K562 (cell line): ENCODE results near the gene KIRREL1. TPM values are rescaled to one million over a fixed set of nuclear protein-coding genes. Genes with fewer than 3 reads are reported as not detected.

Source experiments
- ATAC-seq: fragments of 200-7000 bp; cut with Tn5 transposase; 3 replicates; pipeline ENCODE4 v1.9.1; 2020; ENCODE audit warnings: moderate library complexity
- BruUV-seq: library from RNA; stranded (reverse); fragments of 400-500 nt; replicated peaks from 2 replicates; lab custom pipeline; 2021; lab: Mats Ljungman, UMichigan
- CTCF ChIA-PET: fragments of 300-600 bp; formaldehyde crosslinking; extraction: SDS; loops from one replicate; lab custom pipeline; 2021; ENCODE audit warnings: low intra/inter-chr PET ratio; lab: Yijun Ruan, JAX
- POLR2A ChIA-PET: fragments of 300-600, 350-650 bp; sonication (Branson Sonifier 250); formaldehyde crosslinking; extraction: SDS; loops from one replicate; lab custom pipeline; 2021; ENCODE audit warnings: antibody characterized with exemption, inconsistent platforms; lab: Yijun Ruan, JAX
- DNase-seq, 4 experiments: peaks; one replicate each; pipeline versions ENCODE4 v3.0.0 to v3.0.0-alpha.2; 2011 to 2018; ENCODE audit warnings: low spot score in 3 of 4, mixed read lengths in 3 of 4; ENCODE audit errors: extremely low read depth in 1 of 4
- FAIRE-seq: peaks from 2 replicates; lab custom pipeline; 2011; peaks lifted over from hg19 to GRCh38; lab: Jason Lieb, UNC
- H2AFZ ChIP-seq: 2 replicates; pipeline ENCODE4 v1.6.0; 2011; ENCODE audit warnings: low read depth, low read length, control low read depth, inconsistent platforms
- H3K27ac ChIP-seq: fragments of 200-600 bp; 3 replicates; pipeline ENCODE4 v1.8.0; 2011; ENCODE audit warnings: low read depth, mild to moderate bottlenecking, control low read depth, inconsistent platforms, low read length, moderate library complexity, mixed read lengths; ENCODE audit errors: extremely low read depth
- H3K27me3 ChIP-seq, 2 experiments: fragments of 300-600 bp in 1 of 2; 2 replicates in 1 of 2; 3 replicates in 1 of 2; pipeline versions ENCODE4 v1.6.0 to v1.8.0; 2011; ENCODE audit warnings: inconsistent platforms in 2 of 2, low read length in 2 of 2, mild to moderate bottlenecking in 1 of 2, mixed read lengths in 1 of 2, moderate library complexity in 1 of 2; ENCODE audit not compliant: control insufficient read depth in 2 of 2, insufficient read depth in 2 of 2
- H3K36me3 ChIP-seq: fragments of 300-600 bp; 3 replicates; pipeline ENCODE4 v1.8.0; 2011; ENCODE audit warnings: mild to moderate bottlenecking, low read length, inconsistent platforms; ENCODE audit not compliant: control insufficient read depth, insufficient read depth
- H3K4me1 ChIP-seq, 2 experiments: fragments of 200-600 bp in 1 of 2; replicated peaks in 1 of 2; 2 replicates in 1 of 2; 3 replicates in 1 of 2; pipeline versions ENCODE4 v1.5.1 to v1.8.0; 2011; ENCODE audit warnings: inconsistent platforms in 2 of 2, low read length in 2 of 2, mild to moderate bottlenecking in 1 of 2, mixed read lengths in 1 of 2, moderate library complexity in 1 of 2; ENCODE audit not compliant: control insufficient read depth in 2 of 2, insufficient read depth in 2 of 2
- H3K4me2 ChIP-seq: 2 replicates; pipeline ENCODE4 v1.6.1; 2011; ENCODE audit warnings: low read length, control low read depth, inconsistent platforms, mixed read lengths; ENCODE audit not compliant: insufficient read depth
- H3K4me3 ChIP-seq: fragments of 200-600 bp; sonication (generic), shearing (Covaris generic); 2 replicates; pipeline ENCODE4 v1.5.1; 2016; ENCODE audit warnings: control low read depth, inconsistent platforms
- H3K79me2 ChIP-seq: fragments of 200-600 bp; 3 replicates; pipeline ENCODE4 v1.8.0; 2011; ENCODE audit warnings: low read length, inconsistent platforms; ENCODE audit not compliant: control insufficient read depth, insufficient read depth
- H3K9ac ChIP-seq, 2 experiments: 2 replicates each; pipeline versions ENCODE4 v1.6.0 to v1.6.1; 2011; ENCODE audit warnings: low read depth in 2 of 2, low read length in 2 of 2, control low read depth in 1 of 2, inconsistent platforms in 1 of 2, mild to moderate bottlenecking in 1 of 2, mixed read lengths in 1 of 2; ENCODE audit not compliant: insufficient read depth in 1 of 2
- H3K9me1 ChIP-seq: one replicate; pipeline ENCODE4 v1.6.0; 2011; ENCODE audit warnings: inconsistent platforms, mild to moderate bottlenecking, low read length, moderate library complexity; ENCODE audit not compliant: control insufficient read depth, insufficient read depth
- H3K9me3 ChIP-seq: replicated peaks from 2 replicates; pipeline ENCODE4 v1.5.1; 2011; ENCODE audit warnings: low read depth, low read length, inconsistent platforms; ENCODE audit not compliant: control insufficient read depth, insufficient read depth
- H4K20me1 ChIP-seq: replicated peaks from 2 replicates; pipeline ENCODE4 v1.6.1; 2011; ENCODE audit warnings: low read length, inconsistent platforms, mixed read lengths; ENCODE audit not compliant: control insufficient read depth, insufficient read depth
- ASH1L ChIP-seq: fragments of 450-650 bp; IDR thresholded peaks from 2 replicates; pipeline ENCODE4 v1.6.1; 2018; ENCODE audit warnings: borderline replicate concordance, mild to moderate bottlenecking, low read depth; ENCODE audit not compliant: partially characterized antibody
- DIDO1 ChIP-seq: fragments of 450-650 bp; IDR thresholded peaks from 2 replicates; pipeline ENCODE4 v1.6.1; 2016; ENCODE audit warnings: low read depth, missing biosample characterization, missing genetic modification characterization
- HMG20A ChIP-seq: fragments of 450-650 bp; formaldehyde crosslinking; conservative IDR thresholded peaks from 2 replicates; pipeline ENCODE4 v1.4.0; 2020; ENCODE audit warnings: mild to moderate bottlenecking, mixed read lengths
- KDM5B ChIP-seq: fragments of 200-600 bp; sonication (generic); IDR thresholded peaks from 2 replicates; pipeline ENCODE4 v1.6.1; 2012; ENCODE audit warnings: low read depth, mild to moderate bottlenecking, moderate library complexity, low read length, control low read depth, inconsistent platforms; ENCODE audit not compliant: insufficient replicate concordance
- KLF13 ChIP-seq: fragments of 450-650 bp; IDR thresholded peaks from 2 replicates; pipeline ENCODE4 v1.6.1; 2016; ENCODE audit warnings: missing genetic modification characterization, low read depth, mild to moderate bottlenecking, missing compliant biosample characterization, moderate library complexity, borderline replicate concordance
- MYNN ChIP-seq, 2 experiments: sonication (generic); formaldehyde crosslinking in 1 of 2; IDR thresholded peaks; 2 replicates each; pipeline versions ENCODE4 v1.5.0 to v1.6.1; 2016 to 2020; ENCODE audit warnings: antibody characterized with exemption in 1 of 2, missing genetic modification reagents in 1 of 2
- NKRF ChIP-seq: fragments of 450-650 bp; IDR thresholded peaks from 2 replicates; pipeline ENCODE4 v1.6.1; 2016; ENCODE audit warnings: borderline replicate concordance
- RBM15 ChIP-seq: fragments of 200-400 bp; formaldehyde crosslinking; IDR thresholded peaks from 2 replicates; pipeline ENCODE4 v1.6.1; 2018; ENCODE audit warnings: mild to moderate bottlenecking, low read length, moderate library complexity; ENCODE audit not compliant: insufficient read depth
- SMAD1 ChIP-seq: fragments of 150-350 bp; IDR thresholded peaks from 2 replicates; pipeline ENCODE4 v1.6.1; 2014; ENCODE audit warnings: low read length, low read depth; ENCODE audit not compliant: partially characterized antibody
- SRSF7 ChIP-seq: fragments of 200-400 bp; formaldehyde crosslinking; optimal IDR thresholded peaks from 2 replicates; pipeline ENCODE3; 2017; ENCODE audit warnings: mild to moderate bottlenecking, low read depth, low read length
- TFAM ChIP-seq: fragments of 250-450 bp; sonication (Bioruptor Pico); conservative IDR thresholded peaks from 2 replicates; pipeline ENCODE4 v1.5.0; 2021; ENCODE audit warnings: mild to moderate bottlenecking, moderate library complexity
- ZFP36 ChIP-seq: fragments of 150-350 bp; IDR thresholded peaks from 2 replicates; pipeline ENCODE4 v1.6.1; 2018; ENCODE audit warnings: low read length, low read depth; ENCODE audit not compliant: partially characterized antibody
- WGBS: fragments of 100-300 bp; shearing (Covaris generic); methylation state at CpG from one replicate; pipeline ENCODE4 v1.1.6; 2016; ENCODE audit warnings: low coverage, mixed read lengths; ENCODE audit not compliant: insufficient coverage; ENCODE audit errors: missing lambda C conversion rate; 5-methylcytosine and 5-hydroxymethylcytosine counted together
- in situ Hi-C: fragments of 300-500 bp; cut with MboI; formaldehyde crosslinking; loops from 4 replicates; pipeline ENCODE4 v1.15.0; 2018; ENCODE audit warnings: inconsistent platforms, mixed read lengths
- intact Hi-C: fragments of 100-400 bp; cut with micrococcal nuclease; formaldehyde crosslinking; loops from 2 replicates; pipeline ENCODE4 v1.14.2; 2022
- polyA plus RNA-seq, 8 experiments: library from polyadenylated mRNA; depleted of rRNA in 4 of 8; stranded (reverse) in 5 of 8; unstranded in 3 of 8; fragments of >200 nt; fragmentation: Nextera tagmentation in 2 of 8; fragmentation: Illumina TruSeq in 1 of 8; extraction: Ambion mirVana in 2 of 8; extraction: Trizol in 1 of 8; gene quantifications; 2 replicates each; pipeline versions ENCODE4 v1.2.1 to v1.2.3, GENCODE V29; 2011 to 2014; ENCODE audit warnings: inconsistent platforms in 1 of 8, missing spikeins in 1 of 8
- total RNA-seq, 7 experiments: library from RNA; depleted of rRNA in 6 of 7; stranded (reverse); fragments of >200 nt in 6 of 7; fragmentation: Illumina TruSeq in 2 of 7; extraction: Trizol in 2 of 7; gene quantifications; 2 replicates each; pipeline versions ENCODE4 v1.2.1 to v1.2.3, GENCODE V29; 2011 to 2021; ENCODE audit warnings: low replicate concordance in 1 of 7

Gene KIRREL1
- total and polyA plus RNA-seq, 9 of the 15 experiments (the other 6 are each of a cell fraction or from before 2014, with no cell fraction given) = under 0.01 to 0.22 (median 0.03) TPM; not detected in 3

- BruUV-seq = no TSS peak
- Histone ChIP-seq H3K9me3 (no peaks in the 10 kb centered on the region), H4K20me1 (peaks cover 5% of the 10 kb centered on the region; the same call in 1 of the 2 replicates), H3K4me3 (no peak overlapping the region), H3K79me2 (no peaks in the 10 kb centered on the region), H2AFZ (no peak overlapping the region), H3K9ac (no peak overlapping the region), H3K36me3 (no peaks in the 10 kb centered on the region), H3K4me2 (no peak overlapping the region), H3K9me1 (no peaks in the 10 kb centered on the region), H3K4me1 (no peaks in the 10 kb centered on the region), H3K27me3 (peaks cover 6 to 40% of the 10 kb centered on the region in 2 experiments; a peak in 3 of 5 replicates), H3K27ac (no peak overlapping the region)
- ChIA-PET POLR2A (interaction anchor here (1.1 kb wide), 1 partner anchor 10 kb away, joined by 4 read pairs; no protein-coding TSS in a partner anchor), CTCF (no interaction called here)
- WGBS = no CpG with 5 or more reads among the region's 4 CpGs
- intact Hi-C loops (no loop called here), in situ Hi-C loops (no loop called here)
- FAIRE-seq (no peak), ATAC-seq (no peak), DNase-seq (no peak)
- TF ChIP-seq RBM15 (no peak), HMG20A (no peak), MYNN (IDR thresholded peaks at IDR 0.05) (no peak), MYNN (CRISPR knock-in tag; IDR thresholded peaks at IDR 0.05) (no peak), TFAM (CRISPR knock-in tag) (no peak), KLF13 (tag) (no peak), SMAD1 (no peak), DIDO1 (tag) (no peak), NKRF (no peak), KDM5B (no peak), ZFP36 (no peak), SRSF7 (no peak), ASH1L (no peak)
These were observed 85.2 kb downstream of the KIRREL1 start for GRCh38 chr1:158078569-158079080.
